SK-N-SH (cell line): ENCODE measurements around the gene INSYN1. TPM values are rescaled to one million over a fixed set of nuclear protein-coding genes. Genes with fewer than 3 reads are reported as not detected.

Experiments used
- CTCF ChIA-PET: fragments of 300-600, 350-600 bp; formaldehyde crosslinking; extraction: SDS; loops from one replicate; lab custom pipeline; 2021; lab: Yijun Ruan, JAX
- POLR2A ChIA-PET: fragments of 350-600 bp; sonication (Branson Sonifier 250); formaldehyde crosslinking; extraction: SDS; loops from one replicate; lab custom pipeline; 2020; ENCODE audit warnings: antibody characterized with exemption, inconsistent platforms; lab: Yijun Ruan, JAX
- DNase-seq: peaks from one replicate; pipeline ENCODE4 v3.0.0; 2012
- H2AFZ ChIP-seq: fragments of 200-600 bp; sonication (generic); 2 replicates; pipeline ENCODE4 v1.8.1; 2016; ENCODE audit warnings: antibody characterized with exemption, mild to moderate bottlenecking, low read depth
- H3F3A ChIP-seq: fragments of 200-600 bp; sonication (generic); replicated peaks from 2 replicates; pipeline ENCODE3; 2016; ENCODE audit warnings: antibody characterized with exemption, mild to moderate bottlenecking; ENCODE audit not compliant: insufficient read depth
- H3K27ac ChIP-seq, 2 experiments: fragments of 200-500 bp in 1 of 2; fragments of 200-600 bp in 1 of 2; sonication (Bioruptor generic) in 1 of 2; sonication (generic), shearing (Covaris generic) in 1 of 2; 2 replicates each; pipeline versions ENCODE4 v1.5.1 to v1.6.1; 2014 to 2016; ENCODE audit warnings: low read depth in 2 of 2, inconsistent platforms in 1 of 2, low read length in 1 of 2, mild to moderate bottlenecking in 1 of 2, mixed read lengths in 1 of 2
- H3K27me3 ChIP-seq: fragments of 200-600 bp; sonication (generic), shearing (Covaris generic); 2 replicates; pipeline ENCODE4 v1.6.1; 2016; ENCODE audit warnings: mixed run types; ENCODE audit not compliant: insufficient read depth
- H3K36me3 ChIP-seq, 2 experiments: fragments of 200-500 bp in 1 of 2; fragments of 200-600 bp in 1 of 2; sonication (Bioruptor generic) in 1 of 2; sonication (generic) in 1 of 2; replicated peaks in 1 of 2; 2 replicates each; pipeline versions ENCODE3 to v1.5.1; 2014 to 2016; ENCODE audit warnings: low read length in 1 of 2, mild to moderate bottlenecking in 1 of 2; ENCODE audit not compliant: insufficient read depth in 2 of 2, control insufficient read depth in 1 of 2
- H3K4me1 ChIP-seq, 2 experiments: fragments of 200-500 bp in 1 of 2; fragments of 200-600 bp in 1 of 2; sonication (Bioruptor generic) in 1 of 2; sonication (generic), shearing (Covaris generic) in 1 of 2; 2 replicates each; pipeline versions ENCODE4 v1.5.1 to v1.6.1; 2014 to 2016; ENCODE audit warnings: low read depth in 1 of 2, low read length in 1 of 2, mixed run types in 1 of 2; ENCODE audit not compliant: insufficient read depth in 2 of 2, control insufficient read depth in 1 of 2
- H3K4me2 ChIP-seq: fragments of 200-600 bp; sonication (generic), shearing (Covaris generic); 2 replicates; pipeline ENCODE4 v1.6.1; 2017; ENCODE audit warnings: mixed run types
- H3K4me3 ChIP-seq, 2 experiments: fragments of 200-500 bp in 1 of 2; fragments of 200-600 bp in 1 of 2; sonication (Bioruptor generic) in 1 of 2; sonication (generic), shearing (Covaris generic) in 1 of 2; 2 replicates each; pipeline versions ENCODE4 v1.5.1 to v1.8.1; 2014 to 2016; ENCODE audit warnings: low read depth in 2 of 2, inconsistent platforms in 1 of 2, low read length in 1 of 2, mild to moderate bottlenecking in 1 of 2, mixed read lengths in 1 of 2, moderate library complexity in 1 of 2
- H3K79me2 ChIP-seq: fragments of 200-600 bp; sonication (generic); 2 replicates; pipeline ENCODE4 v1.8.1; 2017; ENCODE audit warnings: mild to moderate bottlenecking; ENCODE audit not compliant: insufficient read depth
- H3K9ac ChIP-seq: fragments of 200-600 bp; sonication (generic); 2 replicates; pipeline ENCODE4 v1.6.1; 2017; ENCODE audit warnings: mixed run types
- H3K9me2 ChIP-seq: fragments of 200-600 bp; sonication (generic); 2 replicates; pipeline ENCODE4 v1.6.1; 2017; ENCODE audit warnings: mixed run types
- H3K9me3 ChIP-seq: fragments of 200-600 bp; sonication (generic); 2 replicates; pipeline ENCODE4 v1.6.1; 2017; ENCODE audit warnings: mixed run types, mild to moderate bottlenecking, moderate library complexity
- H4K20me1 ChIP-seq: fragments of 200-600 bp; sonication (generic); 2 replicates; pipeline ENCODE4 v1.6.1; 2017; ENCODE audit warnings: mild to moderate bottlenecking, mixed run types; ENCODE audit not compliant: insufficient read depth
- CTCF ChIP-seq: fragments of 200-600 bp; sonication (generic); IDR thresholded peaks from 2 replicates; pipeline ENCODE4 v1.6.1; 2017; ENCODE audit warnings: antibody characterized with exemption, mild to moderate bottlenecking, moderate library complexity
- EP300 ChIP-seq, 2 experiments: IDR thresholded peaks; 2 replicates each; pipeline versions ENCODE4 v1.4.0 to v1.6.1; 2012; ENCODE audit warnings: borderline replicate concordance in 1 of 2, low read depth in 1 of 2, low read length in 1 of 2
- RAD21 ChIP-seq: IDR thresholded peaks from 2 replicates; pipeline ENCODE4 v1.6.1; 2012; ENCODE audit warnings: mild to moderate bottlenecking, low read length
- SIN3A ChIP-seq: IDR thresholded peaks from 2 replicates; pipeline ENCODE4 v1.6.1; 2012; ENCODE audit warnings: low read depth, mild to moderate bottlenecking, low read length, moderate library complexity, borderline replicate concordance
- TEAD4 ChIP-seq: IDR thresholded peaks from 2 replicates; pipeline ENCODE4 v1.4.0; 2012; ENCODE audit warnings: mild to moderate bottlenecking, borderline replicate concordance; ENCODE audit not compliant: insufficient read depth
- YY1 ChIP-seq: IDR thresholded peaks from 2 replicates; pipeline ENCODE4 v1.4.0; 2012; ENCODE audit warnings: low read depth, mild to moderate bottlenecking
- WGBS: methylation state at CpG from one replicate; pipeline ENCODE4 v1.1.6; 2017; ENCODE audit warnings: low lambda C conversion rate; 5-methylcytosine and 5-hydroxymethylcytosine counted together
- polyA plus RNA-seq, 3 experiments: library from polyadenylated mRNA; depleted of rRNA; stranded (reverse); fragments of >200 nt; gene quantifications; 2 replicates each; pipeline ENCODE4 v1.2.3, GENCODE V29; 2012
- TF ChIP-seq, protein P1 (sequence below): fragments of 150-350 bp; IDR thresholded peaks from 2 replicates; pipeline ENCODE4 v1.6.1; 2017; ENCODE audit warnings: antibody characterized with exemption, low read length, low read depth, borderline replicate concordance
- TF ChIP-seq, protein P2 (sequence below): IDR thresholded peaks from 2 replicates; pipeline ENCODE4; 2012
- TF ChIP-seq, protein P3 (sequence below): IDR thresholded peaks from 2 replicates; pipeline ENCODE4 v1.6.1; 2012; ENCODE audit warnings: mild to moderate bottlenecking, low read depth, low read length, moderate library complexity

The INSYN1 gene
- polyA plus RNA-seq, 1 of the 3 experiments (the other 2 are of a cell fraction): 3.7 TPM

DNA sequence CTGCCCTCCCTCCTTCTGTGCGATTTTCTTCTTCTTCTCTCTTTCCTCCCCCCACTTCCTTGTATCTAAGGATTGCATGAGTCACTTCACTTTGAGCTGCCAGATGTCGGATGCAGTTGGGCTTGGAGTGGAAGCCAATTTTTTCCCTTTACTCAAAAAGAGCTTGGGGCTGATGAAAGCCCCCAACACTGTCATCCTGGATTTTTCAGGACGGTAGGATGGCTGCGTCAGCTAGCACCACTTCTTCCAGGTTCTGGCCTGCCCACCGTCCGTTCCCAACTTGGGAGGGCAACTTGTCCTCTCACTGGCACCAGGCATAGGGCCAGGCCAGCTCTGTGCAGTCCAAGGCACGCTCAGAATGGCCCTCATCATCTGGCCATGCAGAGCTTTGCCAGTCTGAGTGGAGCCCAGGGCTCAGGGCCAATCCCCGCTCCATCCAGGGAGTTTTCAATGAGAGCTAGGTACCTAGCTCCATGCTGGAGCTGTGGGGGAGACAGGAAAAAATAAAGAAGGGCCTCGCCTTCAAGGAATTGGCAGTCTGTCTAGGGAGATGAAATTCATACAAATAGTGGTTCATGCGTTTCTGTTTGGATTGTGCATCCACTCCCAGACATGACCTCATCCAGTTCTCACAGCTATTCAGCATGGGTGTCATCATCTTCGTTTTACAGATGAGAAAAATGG is 47.7 kb upstream of the INSYN1 start (continued):
- TF ChIP-seq, protein P1, sequence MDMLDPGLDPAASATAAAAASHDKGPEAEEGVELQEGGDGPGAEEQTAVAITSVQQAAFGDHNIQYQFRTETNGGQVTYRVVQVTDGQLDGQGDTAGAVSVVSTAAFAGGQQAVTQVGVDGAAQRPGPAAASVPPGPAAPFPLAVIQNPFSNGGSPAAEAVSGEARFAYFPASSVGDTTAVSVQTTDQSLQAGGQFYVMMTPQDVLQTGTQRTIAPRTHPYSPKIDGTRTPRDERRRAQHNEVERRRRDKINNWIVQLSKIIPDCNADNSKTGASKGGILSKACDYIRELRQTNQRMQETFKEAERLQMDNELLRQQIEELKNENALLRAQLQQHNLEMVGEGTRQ: no peak
- TF ChIP-seq, all 33 proteins: peak for 10

DNA sequence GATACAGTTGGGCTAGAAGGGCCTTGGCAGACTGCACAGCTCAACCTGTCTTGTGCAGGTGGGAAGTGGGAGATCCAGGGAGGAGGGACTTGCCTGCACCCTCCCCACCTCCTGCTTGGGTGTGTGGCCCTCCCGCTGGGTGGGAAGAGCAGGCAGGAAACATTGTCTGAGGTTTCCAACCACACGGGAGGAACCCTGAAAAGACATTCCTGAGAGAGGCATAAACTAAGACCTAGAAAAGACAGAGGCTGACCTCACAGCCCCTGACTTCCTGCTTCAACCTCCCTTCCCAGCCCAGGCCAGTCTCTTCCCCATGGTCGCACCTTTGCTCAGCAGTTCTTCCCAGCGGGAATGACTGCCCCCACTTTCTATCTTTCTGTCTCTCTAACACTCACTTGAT is 46.3 kb upstream of the INSYN1 start:
- no peaks in the 10 kb centered on the region for H3K9me2 ChIP-seq
- peak overlapping the region in 1 of 2 experiments; percentile 89; a peak in 1 of 4 replicates for H3K27ac ChIP-seq
- TF ChIP-seq CTCF (no peak), YY1 (no peak)
- no peaks in the 10 kb centered on the region for H3K36me3 ChIP-seq
- no peaks in the 10 kb centered on the region for H3K79me2 ChIP-seq
- H3K9ac ChIP-seq: no peak overlapping the region
- ChIA-PET POLR2A (no interaction called here), CTCF (interaction anchor here (0.9 kb wide), 1 partner anchor 99 kb away, joined by 3 read pairs; no protein-coding TSS in a partner anchor)
- peaks cover 13% of the 10 kb centered on the region for H3F3A ChIP-seq
- no peak overlapping the region; the same call in 1 of the 2 replicates for H3K4me2 ChIP-seq
- H4K20me1 ChIP-seq: no peaks in the 10 kb centered on the region
- no peak overlapping the region for H3K4me3 ChIP-seq
- no peak for DNase-seq
- H3K9me3 ChIP-seq: no peaks in the 10 kb centered on the region
- 88% methylated on average over 2 of the region's 4 CpGs for WGBS
- H3K4me1 ChIP-seq: peaks cover 28 to 38% of the 10 kb centered on the region in 2 experiments; a peak in 3 of 4 replicates
- H3K27me3 ChIP-seq: no peaks in the 10 kb centered on the region
- no peak overlapping the region for H2AFZ ChIP-seq

- ChIA-PET POLR2A (interaction anchor here (0.6 kb wide), 1 partner anchor 148 kb away, joined by 3 read pairs; no protein-coding TSS in a partner anchor), CTCF (interaction anchor here (1.1 to 1.7 kb wide), 4 partner anchors 9 to 98 kb away, joined by 3 to 8 read pairs (median 4); no protein-coding TSS in a partner anchor)
- Histone ChIP-seq H4K20me1 (no peaks in the 10 kb centered on the region), H2AFZ (no peak overlapping the region), H3K27ac (no peak overlapping the region), H3K4me3 (no peak overlapping the region), H3F3A (peaks cover 13% of the 10 kb centered on the region), H3K9me3 (no peaks in the 10 kb centered on the region), H3K27me3 (no peaks in the 10 kb centered on the region), H3K9me2 (no peaks in the 10 kb centered on the region), H3K79me2 (no peaks in the 10 kb centered on the region)
- 65% methylated on average over 4 of the region's 14 CpGs for WGBS
- TF ChIP-seq RAD21 (no peak), EP300 (IDR thresholded peaks at IDR 0.05; ENCODE audit: borderline replicate concordance in 1 of 2, low read depth in 1 of 2, low read length in 1 of 2) (no peak), SIN3A (no peak), TEAD4 (no peak)
- TF ChIP-seq, protein P2, sequence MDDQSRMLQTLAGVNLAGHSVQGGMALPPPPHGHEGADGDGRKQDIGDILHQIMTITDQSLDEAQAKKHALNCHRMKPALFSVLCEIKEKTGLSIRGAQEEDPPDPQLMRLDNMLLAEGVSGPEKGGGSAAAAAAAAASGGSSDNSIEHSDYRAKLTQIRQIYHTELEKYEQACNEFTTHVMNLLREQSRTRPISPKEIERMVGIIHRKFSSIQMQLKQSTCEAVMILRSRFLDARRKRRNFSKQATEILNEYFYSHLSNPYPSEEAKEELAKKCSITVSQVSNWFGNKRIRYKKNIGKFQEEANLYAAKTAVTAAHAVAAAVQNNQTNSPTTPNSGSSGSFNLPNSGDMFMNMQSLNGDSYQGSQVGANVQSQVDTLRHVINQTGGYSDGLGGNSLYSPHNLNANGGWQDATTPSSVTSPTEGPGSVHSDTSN: no peak
- TF ChIP-seq, protein P3, sequence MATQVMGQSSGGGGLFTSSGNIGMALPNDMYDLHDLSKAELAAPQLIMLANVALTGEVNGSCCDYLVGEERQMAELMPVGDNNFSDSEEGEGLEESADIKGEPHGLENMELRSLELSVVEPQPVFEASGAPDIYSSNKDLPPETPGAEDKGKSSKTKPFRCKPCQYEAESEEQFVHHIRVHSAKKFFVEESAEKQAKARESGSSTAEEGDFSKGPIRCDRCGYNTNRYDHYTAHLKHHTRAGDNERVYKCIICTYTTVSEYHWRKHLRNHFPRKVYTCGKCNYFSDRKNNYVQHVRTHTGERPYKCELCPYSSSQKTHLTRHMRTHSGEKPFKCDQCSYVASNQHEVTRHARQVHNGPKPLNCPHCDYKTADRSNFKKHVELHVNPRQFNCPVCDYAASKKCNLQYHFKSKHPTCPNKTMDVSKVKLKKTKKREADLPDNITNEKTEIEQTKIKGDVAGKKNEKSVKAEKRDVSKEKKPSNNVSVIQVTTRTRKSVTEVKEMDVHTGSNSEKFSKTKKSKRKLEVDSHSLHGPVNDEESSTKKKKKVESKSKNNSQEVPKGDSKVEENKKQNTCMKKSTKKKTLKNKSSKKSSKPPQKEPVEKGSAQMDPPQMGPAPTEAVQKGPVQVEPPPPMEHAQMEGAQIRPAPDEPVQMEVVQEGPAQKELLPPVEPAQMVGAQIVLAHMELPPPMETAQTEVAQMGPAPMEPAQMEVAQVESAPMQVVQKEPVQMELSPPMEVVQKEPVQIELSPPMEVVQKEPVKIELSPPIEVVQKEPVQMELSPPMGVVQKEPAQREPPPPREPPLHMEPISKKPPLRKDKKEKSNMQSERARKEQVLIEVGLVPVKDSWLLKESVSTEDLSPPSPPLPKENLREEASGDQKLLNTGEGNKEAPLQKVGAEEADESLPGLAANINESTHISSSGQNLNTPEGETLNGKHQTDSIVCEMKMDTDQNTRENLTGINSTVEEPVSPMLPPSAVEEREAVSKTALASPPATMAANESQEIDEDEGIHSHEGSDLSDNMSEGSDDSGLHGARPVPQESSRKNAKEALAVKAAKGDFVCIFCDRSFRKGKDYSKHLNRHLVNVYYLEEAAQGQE: no peak
- TF ChIP-seq, protein P1: no peak
- TF ChIP-seq, all 33 proteins: peak for 0
- Histone ChIP-seq H3K36me3 (no peaks in the 10 kb centered on the region), H3K9ac (no peak overlapping the region), H3K4me2 (no peak overlapping the region), H3K4me1 (peaks cover 28 to 32% of the 10 kb centered on the region in 2 experiments; a peak in 3 of 4 replicates)
- no peak for DNase-seq
Measured at GRCh38 chr15:73797366-73798158, 44.4 kb upstream of the INSYN1 start.
